Measurements from ENCODE around the gene DNAJC30. TPM values are rescaled to one million over a fixed set of nuclear protein-coding genes. Genes with fewer than 3 reads are reported as not detected.

Gene DNAJC30
- total RNA-seq, 2 donors from 2014 or later, result 6.2 to 7.7 TPM

Small RNA genes lying within 50 kb of the gene (microRNA-seq; reads per million reads assigned to microRNA genes)
- gene MIR4284 (ENCODE audit: borderline microRNAs expressed in 2 of 2), result 0 reads per million in 2 donors

Other genes with a start within 250 kb of the DNAJC30 start
- gene FZD9, start 249.7 kb downstream of the DNAJC30 start, total RNA-seq, result under 1 TPM; 0.19 to 0.38 TPM
- 10 to 100 TPM; 43.5 to 50.6 TPM for gene BAZ1B, start 161.2 kb downstream of the DNAJC30 start, total RNA-seq
- 10 to 100 TPM; 59.0 to 79.2 TPM for gene BCL7B, start 125.8 kb downstream of the DNAJC30 start, total RNA-seq
- gene TBL2, start 104.9 kb downstream of the DNAJC30 start, total RNA-seq, result 10 to 100 TPM; 21.7 to 24.4 TPM
- 10 to 100 TPM in 1 of 2 donors, 1 to 10 TPM in 1; 3.3 to 14.0 TPM for gene MLXIPL, start 58.9 kb downstream of the DNAJC30 start, total RNA-seq
- 1 to 10 TPM; 1.2 to 2.0 TPM for gene VPS37D, start 15.6 kb downstream of the DNAJC30 start, total RNA-seq
- gene BUD23, start 144 bp upstream of the DNAJC30 start, total RNA-seq, result 10 to 100 TPM; 44.6 to 46.6 TPM
- 1 to 10 TPM; 3.4 to 4.0 TPM for gene STX1A, start 36.2 kb upstream of the DNAJC30 start, total RNA-seq
- gene ABHD11, start 55.3 kb upstream of the DNAJC30 start, total RNA-seq, result 1 to 10 TPM; 7.0 to 7.1 TPM
- not detected for gene CLDN3, start 86.8 kb upstream of the DNAJC30 start, total RNA-seq
- under 1 TPM; 0.38 to 0.97 TPM for gene CLDN4, start 147.5 kb upstream of the DNAJC30 start, total RNA-seq
- 1 to 10 TPM in 1 of 2 donors, under 1 TPM in 1; 0.90 to 5.1 TPM for gene METTL27, start 159.1 kb upstream of the DNAJC30 start, total RNA-seq
- not detected for gene TMEM270, start 177.7 kb upstream of the DNAJC30 start, total RNA-seq

Measured in posterior vena cava (tissue), 2 donors.